H1 (cell line): Measurements from ENCODE around the gene CPNE5. TPM values are rescaled to one million over a fixed set of nuclear protein-coding genes. Genes with fewer than 3 reads are reported as not detected.
A peak's percentile ranks its signal among the peaks of the same experiment; 100 is the strongest.

ENCODE experiments used
- CTCF ChIA-PET: fragments of 300-600 bp; sonication (Branson Sonifier 250); formaldehyde crosslinking; loops from one replicate; lab custom pipeline; 2021; ENCODE audit not compliant: partially characterized antibody; lab: Charles Lee
- POLR2A ChIA-PET: fragments of 300-600 bp; sonication (Branson Sonifier 250); formaldehyde crosslinking; loops from one replicate; lab custom pipeline; 2021; ENCODE audit warnings: inconsistent platforms; ENCODE audit not compliant: partially characterized antibody; lab: Charles Lee
- DNase-seq, 2 experiments: peaks; one replicate each; pipeline versions ENCODE4 v3.0.0 to v3.0.0-alpha.2; 2010 to 2022; ENCODE audit warnings: low spot score in 2 of 2, low read depth in 1 of 2, mixed read lengths in 1 of 2
- FAIRE-seq: peaks from 2 replicates; lab custom pipeline; 2011; peaks lifted over from hg19 to GRCh38; lab: Jason Lieb, UNC
- H2AFZ ChIP-seq: 2 replicates; pipeline ENCODE4 v1.8.1; 2012; ENCODE audit warnings: low read length, inconsistent platforms
- H2AK5ac ChIP-seq: 2 replicates; pipeline ENCODE4 v1.6.1; 2013; ENCODE audit warnings: low read depth, low read length
- H2BK120ac ChIP-seq: replicated peaks from 2 replicates; pipeline ENCODE3; 2013; ENCODE audit warnings: low read depth, low read length, inconsistent platforms
- H2BK12ac ChIP-seq: 2 replicates; pipeline ENCODE4 v1.6.1; 2013; ENCODE audit warnings: low read depth, low read length
- H2BK15ac ChIP-seq: 2 replicates; pipeline ENCODE4 v1.6.1; 2013; ENCODE audit warnings: low read length
- H2BK20ac ChIP-seq: 2 replicates; pipeline ENCODE4 v1.6.1; 2013; ENCODE audit warnings: low read length
- H2BK5ac ChIP-seq: 2 replicates; pipeline ENCODE4 v1.6.1; 2013; ENCODE audit warnings: low read depth, low read length
- H3K14ac ChIP-seq: 2 replicates; pipeline ENCODE4 v1.6.1; 2013; ENCODE audit warnings: inconsistent platforms; ENCODE audit not compliant: insufficient read length
- H3K18ac ChIP-seq: 2 replicates; pipeline ENCODE4 v1.6.1; 2013; ENCODE audit warnings: low read length; ENCODE audit errors: extremely low read depth
- H3K23ac ChIP-seq: 2 replicates; pipeline ENCODE4 v1.6.1; 2013; ENCODE audit warnings: inconsistent platforms; ENCODE audit not compliant: insufficient read length
- H3K23me2 ChIP-seq: 2 replicates; pipeline ENCODE4 v1.6.1; 2013; ENCODE audit warnings: low read depth, low read length
- H3K27ac ChIP-seq: 2 replicates; pipeline ENCODE4 v1.6.1; 2011; ENCODE audit warnings: low read depth, low read length, inconsistent platforms
- H3K27me3 ChIP-seq, 4 experiments: replicated peaks in 1 of 4; 1 replicate in 1 of 4; 2 replicates in 3 of 4; pipeline versions ENCODE4 v1.6.1 to v1.8.1; 2011 to 2013; ENCODE audit warnings: low read length in 3 of 4, mild to moderate bottlenecking in 3 of 4, inconsistent platforms in 2 of 4, mixed read lengths in 2 of 4, moderate library complexity in 1 of 4; ENCODE audit not compliant: control insufficient read depth in 3 of 4, insufficient read depth in 3 of 4; ENCODE audit errors: extremely low read depth in 1 of 4
- H3K36me3 ChIP-seq, 4 experiments: 2 replicates each; pipeline versions ENCODE4 v1.6.1 to v1.8.1; 2011 to 2013; ENCODE audit warnings: mild to moderate bottlenecking in 4 of 4, low read length in 3 of 4, moderate library complexity in 2 of 4, control low read depth in 1 of 4, inconsistent platforms in 1 of 4; ENCODE audit not compliant: insufficient read depth in 4 of 4, control insufficient read depth in 2 of 4
- H3K4ac ChIP-seq: replicated peaks from 2 replicates; pipeline ENCODE3; 2013; ENCODE audit warnings: low read length, low read depth, mixed read lengths, inconsistent platforms; ENCODE audit not compliant: insufficient read length
- H3K4me1 ChIP-seq, 4 experiments: replicated peaks in 1 of 4; 1 replicate in 1 of 4; 2 replicates in 3 of 4; pipeline versions ENCODE4 v1.6.1 to v1.8.1; 2011 to 2013; ENCODE audit warnings: low read length in 3 of 4, inconsistent platforms in 2 of 4, mixed read lengths in 1 of 4; ENCODE audit not compliant: insufficient read depth in 4 of 4, control insufficient read depth in 3 of 4
- H3K4me2 ChIP-seq, 2 experiments: 2 replicates each; pipeline versions ENCODE4 v1.6.1 to v1.8.1; 2011 to 2013; ENCODE audit warnings: low read depth in 2 of 2, low read length in 2 of 2, control low read depth in 1 of 2, inconsistent platforms in 1 of 2, mild to moderate bottlenecking in 1 of 2; ENCODE audit not compliant: insufficient read depth in 1 of 2
- H3K4me3 ChIP-seq, 4 experiments: fragments of 200-600, 300-600 bp in 1 of 4; sonication (generic), shearing (Covaris generic), sonication (Bioruptor Twin) in 1 of 4; 2 replicates each; pipeline versions ENCODE4 v1.5.1 to v1.8.1; 2011 to 2016; ENCODE audit warnings: low read length in 4 of 4, low read depth in 3 of 4, control low read depth in 2 of 4, inconsistent platforms in 2 of 4, mild to moderate bottlenecking in 2 of 4, mixed read lengths in 1 of 4, moderate library complexity in 1 of 4; ENCODE audit not compliant: insufficient read depth in 2 of 4; ENCODE audit errors: extremely low read depth in 1 of 4
- H3K56ac ChIP-seq: replicated peaks from 2 replicates; pipeline ENCODE3; 2013; ENCODE audit warnings: low read depth, mild to moderate bottlenecking, mixed read lengths, low read length, inconsistent platforms; ENCODE audit not compliant: insufficient read length
- H3K79me1 ChIP-seq: 2 replicates; pipeline ENCODE4 v1.6.1; 2013; ENCODE audit warnings: low read depth, low read length, control low read depth
- H3K79me2 ChIP-seq, 2 experiments: 2 replicates each; pipeline versions ENCODE4 v1.6.1 to v1.8.1; 2012 to 2013; ENCODE audit warnings: low read length in 2 of 2, mild to moderate bottlenecking in 2 of 2, inconsistent platforms in 1 of 2; ENCODE audit not compliant: insufficient read depth in 2 of 2, control insufficient read depth in 1 of 2
- H3K9ac ChIP-seq, 4 experiments: replicated peaks in 1 of 4; 1 replicate in 1 of 4; 2 replicates in 3 of 4; pipeline versions ENCODE4 v1.6.1 to v1.8.1; 2011 to 2013; ENCODE audit warnings: low read depth in 3 of 4, low read length in 3 of 4, control low read depth in 2 of 4, mild to moderate bottlenecking in 2 of 4, moderate library complexity in 2 of 4, inconsistent platforms in 1 of 4; ENCODE audit errors: extremely low read depth in 1 of 4
- H3K9me3 ChIP-seq, 2 experiments: 2 replicates each; pipeline versions ENCODE4 v1.6.1 to v1.8.1; 2012 to 2013; ENCODE audit warnings: mild to moderate bottlenecking in 2 of 2, moderate library complexity in 2 of 2, control low read depth in 1 of 2, inconsistent platforms in 1 of 2, low read depth in 1 of 2, low read length in 1 of 2, mixed read lengths in 1 of 2; ENCODE audit not compliant: insufficient read depth in 2 of 2
- H4K20me1 ChIP-seq, 2 experiments: replicated peaks in 1 of 2; 2 replicates each; pipeline versions ENCODE3 to v1.8.1; 2011 to 2013; ENCODE audit warnings: inconsistent platforms in 2 of 2, low read length in 2 of 2, mild to moderate bottlenecking in 1 of 2; ENCODE audit not compliant: insufficient read depth in 2 of 2, control insufficient read depth in 1 of 2
- H4K5ac ChIP-seq: 2 replicates; pipeline ENCODE4 v1.6.1; 2013; ENCODE audit warnings: low read length, low read depth, mixed read lengths, inconsistent platforms; ENCODE audit not compliant: insufficient read length
- H4K8ac ChIP-seq: 2 replicates; pipeline ENCODE4 v1.8.0; 2013; ENCODE audit warnings: mild to moderate bottlenecking, moderate library complexity, low read length, inconsistent platforms; ENCODE audit not compliant: insufficient read depth; ENCODE audit errors: extremely low read depth
- H4K91ac ChIP-seq: replicated peaks from 2 replicates; pipeline ENCODE3; 2013; ENCODE audit warnings: low read length, mixed read lengths, inconsistent platforms; ENCODE audit not compliant: insufficient read length
- CTCF ChIP-seq, 3 experiments: IDR thresholded peaks; 1 replicate in 2 of 3; 2 replicates in 1 of 3; pipeline versions ENCODE4 v1.5.1 to v1.6.1; 2011; ENCODE audit warnings: low read length in 3 of 3, mild to moderate bottlenecking in 3 of 3, inconsistent platforms in 2 of 3, low read depth in 1 of 3, moderate library complexity in 1 of 3; ENCODE audit not compliant: insufficient read depth in 1 of 3; ENCODE audit errors: control extremely low read depth in 1 of 3
- RNF2 ChIP-seq: fragments of 200-900, 300-1000 bp; sonication (generic); IDR thresholded peaks from 2 replicates; pipeline ENCODE4 v1.7.1; 2016; ENCODE audit warnings: borderline replicate concordance, low read depth, mild to moderate bottlenecking, antibody characterized with exemption, low read length; ENCODE audit not compliant: poor library complexity, severe bottlenecking; ENCODE audit errors: missing control alignments
- WGBS, 2 experiments: shearing (Covaris generic) in 1 of 2; methylation state at CpG; one replicate each; pipeline versions ENCODE4 v1.1.6 to v1.1.7; 2013 to 2015; ENCODE audit warnings: low lambda C conversion rate in 2 of 2, mixed read lengths in 2 of 2, inconsistent platforms in 1 of 2, low coverage in 1 of 2, missing lambda C conversion rate in 1 of 2; ENCODE audit not compliant: insufficient replicate concordance in 2 of 2, insufficient coverage in 1 of 2, insufficient read length in 1 of 2; ENCODE audit errors: extremely low coverage in 1 of 2, missing lambda C conversion rate in 1 of 2; 5-methylcytosine and 5-hydroxymethylcytosine counted together
- polyA plus RNA-seq, 7 experiments: library from polyadenylated mRNA; depleted of rRNA in 3 of 7; stranded (reverse) in 5 of 7; unstranded in 2 of 7; fragments of >200 nt in 5 of 7; fragments of 200-250 nt in 2 of 7; gene quantifications; 1 replicate in 5 of 7; 2 replicates in 1 of 7; 4 replicates in 1 of 7; pipeline versions ENCODE4 v1.2.1 to v1.2.3, GENCODE V29; 2011 to 2013; ENCODE audit warnings: missing spikeins in 2 of 7, mixed read lengths in 2 of 7
- total RNA-seq: library from RNA; stranded (reverse); fragmentation: NEBNext Ultra II Directional; extraction: Animal tissue kit (Norgen Biotek cat#: 25700); gene quantifications from 2 replicates; pipeline ENCODE4 v1.2.1, GENCODE V29; 2021

CPNE5 gene
- total and polyA plus RNA-seq, 2 of the 8 experiments (the other 6 are each of a cell fraction or from before 2014, with no cell fraction given) = 0.88 to 1.8 TPM

GRCh38 chr6:36809941-36810803 is 29.1 kb downstream of the CPNE5 start:
- CTCF ChIA-PET = interaction anchor here (0.6 to 11.4 kb wide), 25 partner anchors 9 to 294 kb away, joined by 3 to 154 read pairs (median 5); partner anchors contain the start of gene PPIL1
- Histone ChIP-seq H3K23me2 (no peaks in the 10 kb centered on the region), H3K36me3 (no peaks in the 10 kb centered on the region), H2AFZ (no peak overlapping the region), H3K9me3 (no peaks in the 10 kb centered on the region), H2BK120ac (no peak overlapping the region), H2BK15ac (peak overlapping the region; percentile 98; the same call in 1 of the 2 replicates), H3K4me1 (peaks cover 1 to 11% (median 3%) of the 10 kb centered on the region in 4 experiments; a peak in 4 of 7 replicates), H4K20me1 (no peaks in the 10 kb centered on the region), H3K79me1 (no peaks in the 10 kb centered on the region), H2BK5ac (no peak overlapping the region), H4K5ac (no peak overlapping the region), H3K9ac (no peak overlapping the region), H3K56ac (no peak overlapping the region), H3K4me2 (no peak overlapping the region), H3K23ac (no peak overlapping the region), H2BK12ac (no peak overlapping the region), H3K4me3 (no peak overlapping the region), H3K79me2 (no peaks in the 10 kb centered on the region), H3K27ac (no peak overlapping the region), H4K91ac (no peak overlapping the region), H3K27me3 (no peaks in the 10 kb centered on the region; a peak in 2 of 7 replicates), H2BK20ac (no peak overlapping the region), H3K4ac (no peak overlapping the region), H3K14ac (no peak overlapping the region), H4K8ac (0 out of 2 replicates have a peak overlapping the region, but pooled peaks have one; percentile 7), H2AK5ac (no peak overlapping the region), H3K18ac (no peak overlapping the region)
- FAIRE-seq = no peak
- WGBS, 2 experiments = 83% methylated on average over 16 of the region's 16 CpGs; no CpG with 5 or more reads in 1 of the 2 experiments
- POLR2A ChIA-PET = interaction anchor here (0.8 to 3.3 kb wide), 5 partner anchors 14 to 49 kb away, joined by 3 to 12 read pairs (median 4); no protein-coding TSS in a partner anchor
- DNase-seq = no peak
- TF ChIP-seq RNF2 (no peak), CTCF (IDR thresholded peaks at IDR 0.05; ENCODE audit: control extremely low read depth in 1 of 3, insufficient read depth in 1 of 3, low read depth in 1 of 3, low read length in 3 of 3) (peak; percentile 44 to 48 (median 44))
